Osteocyte (in vitro differentiated cells): Measurements from ENCODE around the gene ADARB1. TPM values are rescaled to one million over a fixed set of nuclear protein-coding genes. Genes with fewer than 3 reads are reported as not detected.

Experiments used
- DNase-seq: peaks from one replicate; pipeline ENCODE4 v3.0.0; 2021; ENCODE audit warnings: mixed read lengths; ENCODE audit not compliant: unreplicated experiment; ENCODE audit errors: extremely low spot score
- H3K27ac Mint-ChIP-seq: one replicate; pipeline ENCODE4 v1.8.0; 2021; ENCODE audit warnings: mild to moderate bottlenecking, mixed read lengths; ENCODE audit not compliant: unreplicated experiment
- H3K27me3 Mint-ChIP-seq: one replicate; pipeline ENCODE4 v1.8.0; 2021; ENCODE audit warnings: mixed read lengths; ENCODE audit not compliant: unreplicated experiment
- H3K36me3 Mint-ChIP-seq: one replicate; pipeline ENCODE4 v1.8.0; 2021; ENCODE audit warnings: mixed read lengths; ENCODE audit not compliant: unreplicated experiment
- H3K4me1 Mint-ChIP-seq: one replicate; pipeline ENCODE4 v1.8.0; 2021; ENCODE audit warnings: mixed read lengths; ENCODE audit not compliant: unreplicated experiment
- H3K4me3 Mint-ChIP-seq: one replicate; pipeline ENCODE4 v1.8.0; 2021; ENCODE audit warnings: mild to moderate bottlenecking, moderate library complexity, mixed read lengths; ENCODE audit not compliant: unreplicated experiment
- H3K9me3 Mint-ChIP-seq: one replicate; pipeline ENCODE4 v1.8.0; 2021; ENCODE audit warnings: mixed read lengths; ENCODE audit not compliant: unreplicated experiment
- total RNA-seq: library from RNA; stranded (reverse); gene quantifications from 2 replicates; pipeline ENCODE4 v1.2.1, GENCODE V29; 2021
- TF ChIP-seq, protein P1 (sequence below): fragments of 200-600 bp; sonication (generic); IDR thresholded peaks from 2 replicates; pipeline ENCODE4 v1.5.0; 2021; ENCODE audit warnings: antibody characterized with exemption, mild to moderate bottlenecking, moderate library complexity

Gene ADARB1
- total RNA-seq, 1 donor from 2014 or later, result 126 TPM

DNA sequence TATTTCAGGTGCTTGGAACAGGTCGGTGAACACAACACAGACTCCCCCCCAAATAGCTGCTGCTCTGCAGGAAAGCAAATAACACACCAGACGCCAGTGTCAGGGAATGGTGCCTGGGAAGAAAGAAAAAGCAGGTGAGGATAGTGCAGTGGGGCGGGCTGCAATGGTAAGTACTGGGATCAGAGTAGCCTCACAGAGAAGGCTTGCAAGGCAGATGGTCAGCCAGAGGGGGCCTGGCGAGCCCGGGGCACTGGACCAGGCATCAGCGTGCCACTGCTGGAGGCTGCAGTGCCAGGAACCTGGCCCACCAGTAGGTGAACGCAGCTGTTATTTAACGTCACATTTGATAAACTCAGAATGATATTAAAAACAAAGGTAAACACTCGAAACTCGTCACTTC is 153.4 kb downstream of the ADARB1 start:
- Mint-ChIP-seq H3K36me3 (peaks cover 10% of the 10 kb centered on the region), H3K27me3 (no peaks in the 10 kb centered on the region), H3K27ac (peak overlapping the region; percentile 67), H3K4me3 (no peak overlapping the region), H3K9me3 (no peaks in the 10 kb centered on the region), H3K4me1 (peaks cover 25% of the 10 kb centered on the region)
- TF ChIP-seq, protein P1, sequence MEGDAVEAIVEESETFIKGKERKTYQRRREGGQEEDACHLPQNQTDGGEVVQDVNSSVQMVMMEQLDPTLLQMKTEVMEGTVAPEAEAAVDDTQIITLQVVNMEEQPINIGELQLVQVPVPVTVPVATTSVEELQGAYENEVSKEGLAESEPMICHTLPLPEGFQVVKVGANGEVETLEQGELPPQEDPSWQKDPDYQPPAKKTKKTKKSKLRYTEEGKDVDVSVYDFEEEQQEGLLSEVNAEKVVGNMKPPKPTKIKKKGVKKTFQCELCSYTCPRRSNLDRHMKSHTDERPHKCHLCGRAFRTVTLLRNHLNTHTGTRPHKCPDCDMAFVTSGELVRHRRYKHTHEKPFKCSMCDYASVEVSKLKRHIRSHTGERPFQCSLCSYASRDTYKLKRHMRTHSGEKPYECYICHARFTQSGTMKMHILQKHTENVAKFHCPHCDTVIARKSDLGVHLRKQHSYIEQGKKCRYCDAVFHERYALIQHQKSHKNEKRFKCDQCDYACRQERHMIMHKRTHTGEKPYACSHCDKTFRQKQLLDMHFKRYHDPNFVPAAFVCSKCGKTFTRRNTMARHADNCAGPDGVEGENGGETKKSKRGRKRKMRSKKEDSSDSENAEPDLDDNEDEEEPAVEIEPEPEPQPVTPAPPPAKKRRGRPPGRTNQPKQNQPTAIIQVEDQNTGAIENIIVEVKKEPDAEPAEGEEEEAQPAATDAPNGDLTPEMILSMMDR, result no peak
- DNase-seq, result no peak

DNA sequence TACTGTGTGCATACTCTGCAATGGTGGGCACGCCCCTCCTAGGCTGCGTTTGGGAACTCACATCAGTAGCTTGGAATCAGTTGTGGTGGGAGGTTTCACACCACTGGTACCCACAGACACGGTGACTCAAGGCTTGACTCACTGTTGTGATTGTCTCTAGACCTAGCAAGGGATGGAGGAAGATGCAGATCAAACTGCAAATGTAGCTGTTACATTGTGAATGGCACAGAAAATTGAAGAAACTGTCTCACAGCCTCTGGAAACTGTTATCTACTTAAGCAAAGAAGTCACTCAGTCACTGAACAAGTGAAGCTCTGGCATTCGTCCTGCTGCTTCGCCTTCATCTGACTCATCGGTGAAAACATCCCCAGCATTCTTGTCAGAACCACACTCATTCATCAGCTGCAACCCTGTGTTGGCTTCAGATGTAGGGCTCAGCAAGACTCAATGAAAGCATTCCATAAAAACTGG is 153.8 kb downstream of the ADARB1 start:
- Mint-ChIP-seq H3K27me3 (no peaks in the 10 kb centered on the region), H3K9me3 (no peaks in the 10 kb centered on the region), H3K4me3 (no peak overlapping the region), H3K36me3 (peaks cover 6% of the 10 kb centered on the region), H3K4me1 (peaks cover 25% of the 10 kb centered on the region), H3K27ac (peak overlapping the region; percentile 67)
- TF ChIP-seq, protein P1, result no peak
- DNase-seq, result no peak

DNA sequence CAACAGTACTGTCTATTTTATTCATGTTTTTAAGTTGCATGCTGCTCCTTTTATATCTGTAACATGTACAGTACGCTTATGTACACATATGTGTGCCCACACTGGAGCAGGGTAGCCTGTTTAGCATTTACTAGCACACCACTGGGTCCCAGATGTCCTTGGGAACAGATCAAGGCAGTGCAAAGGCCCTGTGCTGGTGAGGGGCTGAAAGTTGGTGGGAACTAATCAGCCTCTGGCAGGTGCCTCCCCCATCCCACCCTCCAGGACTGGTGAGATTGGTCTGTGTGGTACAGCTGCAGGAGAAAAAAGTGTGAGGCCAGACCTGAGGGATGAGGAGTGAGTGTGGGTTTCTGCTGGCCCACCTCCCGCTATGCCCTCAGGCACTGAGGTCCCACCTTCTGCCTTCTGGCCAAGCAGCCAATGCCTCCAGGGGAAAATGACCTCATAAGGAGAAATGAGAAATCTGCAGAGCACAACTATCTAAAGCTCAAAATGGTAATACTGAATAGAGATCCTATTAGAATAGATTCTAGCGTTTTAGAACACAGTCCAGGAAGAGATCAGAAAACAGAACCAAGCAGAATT is 154.4 kb downstream of the ADARB1 start:
- no peak for DNase-seq
- Mint-ChIP-seq H3K27ac (no peak overlapping the region), H3K36me3 (peaks cover 6% of the 10 kb centered on the region), H3K9me3 (no peaks in the 10 kb centered on the region), H3K4me1 (peaks cover 25% of the 10 kb centered on the region), H3K4me3 (no peak overlapping the region), H3K27me3 (no peaks in the 10 kb centered on the region)
- TF ChIP-seq, protein P1, result no peak

DNA sequence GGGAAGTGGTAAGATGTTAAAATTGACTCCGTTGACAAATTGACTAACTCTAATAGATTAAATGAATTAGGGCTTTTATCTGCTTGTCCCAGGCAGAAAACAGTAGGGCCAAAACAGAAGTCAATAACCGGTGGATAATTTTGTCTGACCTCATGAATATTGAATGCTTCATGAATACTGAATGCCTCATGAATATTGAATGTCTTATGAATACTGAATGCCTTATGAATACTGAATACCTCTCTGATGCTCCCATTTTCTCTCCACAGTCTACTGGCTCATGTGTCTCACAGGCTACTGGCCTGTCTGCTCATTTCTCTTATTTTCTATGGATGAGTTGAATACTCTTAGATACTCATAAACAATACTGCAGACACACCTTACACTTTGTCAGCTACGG is 157.3 kb downstream of the ADARB1 start:
- no peak overlapping the region for H3K27ac Mint-ChIP-seq
- H3K36me3 Mint-ChIP-seq, result no peaks in the 10 kb centered on the region
- TF ChIP-seq, protein P1, result no peak
- H3K9me3 Mint-ChIP-seq, result no peaks in the 10 kb centered on the region
- peaks cover 22% of the 10 kb centered on the region for H3K4me1 Mint-ChIP-seq
- H3K4me3 Mint-ChIP-seq, result no peak overlapping the region
- H3K27me3 Mint-ChIP-seq, result no peaks in the 10 kb centered on the region
- DNase-seq, result no peak

DNA sequence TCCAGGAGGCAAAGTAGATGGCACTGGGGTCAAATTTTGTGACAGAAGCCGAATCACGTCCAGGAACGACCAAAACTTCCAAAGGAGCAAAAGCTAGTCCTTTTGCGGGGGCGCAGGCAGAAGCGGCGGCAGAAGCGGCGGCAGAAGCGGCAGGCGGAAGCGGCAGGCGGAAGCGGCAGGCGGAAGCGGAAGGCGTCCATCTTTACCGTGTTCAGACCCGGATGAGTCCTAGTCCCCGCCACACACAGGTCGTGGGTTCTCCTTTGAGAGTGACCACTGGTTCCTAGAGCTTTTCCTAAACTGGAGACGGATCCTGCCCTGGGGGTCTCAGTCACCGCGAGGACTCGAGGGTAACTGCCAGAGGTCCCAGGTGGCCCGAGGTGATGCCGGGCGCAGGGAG is 159.7 kb downstream of the ADARB1 start:
- no peak overlapping the region for H3K27ac Mint-ChIP-seq

More for the DNA sequence above, 159.7 kb downstream of the ADARB1 start:
- DNase-seq, result peak; percentile 54
- no peak overlapping the region for H3K4me3 Mint-ChIP-seq
- H3K36me3 Mint-ChIP-seq, result no peaks in the 10 kb centered on the region
- H3K4me1 Mint-ChIP-seq, result no peaks in the 10 kb centered on the region
- TF ChIP-seq, protein P1, result no peak
- H3K27me3 Mint-ChIP-seq, result no peaks in the 10 kb centered on the region
- H3K9me3 Mint-ChIP-seq, result peaks cover 5% of the 10 kb centered on the region
